HPDE6-E6E7 (cell line): ENCODE data around the gene NDUFA7.
"Not testable (repeated sequence)": the region's sequence is repeated elsewhere in the genome, so short reads cannot be mapped to it uniquely, and the experiment has no call there.

Experiments used
- DNase-seq: peaks from one replicate; pipeline ENCODE4 v3.0.0; 2011; ENCODE audit warnings: missing footprints; ENCODE audit errors: extremely low spot score

NDUFA7 gene

GRCh38 chr19:8319807-8320520 lies 1.2 kb downstream of the NDUFA7 start:
- no peak for DNase-seq

- DNase-seq, result not testable (repeated sequence)
Observed at GRCh38 chr19:8318835-8319234, 2.3 kb downstream of the NDUFA7 start.

- DNase-seq, result no peak
Observed at GRCh38 chr19:8316351-8317125, 4.6 kb downstream of the NDUFA7 start.

- not testable (repeated sequence) for DNase-seq
Observed at GRCh38 chr19:8314981-8315640, 6.1 kb downstream of the NDUFA7 start.

GRCh38 chr19:8311461-8312260 lies 9.5 kb downstream of the NDUFA7 start:
- DNase-seq, result no peak

- no peak for DNase-seq
Observed at GRCh38 chr19:8310342-8311055, 10.7 kb downstream of the NDUFA7 start.

- no peak for DNase-seq
Observed at GRCh38 chr19:8308891-8309291, 12.3 kb downstream of the NDUFA7 start.

GRCh38 chr19:8307965-8308866 lies 13.0 kb downstream of the NDUFA7 start, which contains the start of gene CD320:
Gene CD320 (minus strand): TSS chr19:8308358. CDS start chr19:8308290, 68 bp downstream.
- DNase-seq, result peak; percentile 96

- DNase-seq, result no peak
Observed at GRCh38 chr19:8307400-8307964, 13.7 kb downstream of the NDUFA7 start.

GRCh38 chr19:8306235-8307054 lies 14.7 kb downstream of the NDUFA7 start:
- no peak for DNase-seq

GRCh38 chr19:8305798-8306197 lies 15.4 kb downstream of the NDUFA7 start:
- DNase-seq, result no peak

- no peak for DNase-seq
Observed at GRCh38 chr19:8304841-8305621, 16.1 kb downstream of the NDUFA7 start.

GRCh38 chr19:8302734-8303133 lies 18.4 kb downstream of the NDUFA7 start:
- no peak for DNase-seq

GRCh38 chr19:8302357-8302691 lies 18.9 kb downstream of the NDUFA7 start:
- no peak for DNase-seq

- DNase-seq, result not testable (repeated sequence)
Observed at GRCh38 chr19:8291337-8291736, 29.8 kb downstream of the NDUFA7 start.

- DNase-seq, result not testable (repeated sequence)
Observed at GRCh38 chr19:8276508-8276907, 44.7 kb downstream of the NDUFA7 start.

GRCh38 chr19:8269724-8270123 lies 51.5 kb downstream of the NDUFA7 start:
- DNase-seq, result no peak

GRCh38 chr19:8265872-8266271 lies 55.3 kb downstream of the NDUFA7 start:
- DNase-seq, result no peak
